ENCODE measurements around the gene ARHGDIB.

The ARHGDIB gene

DNA sequence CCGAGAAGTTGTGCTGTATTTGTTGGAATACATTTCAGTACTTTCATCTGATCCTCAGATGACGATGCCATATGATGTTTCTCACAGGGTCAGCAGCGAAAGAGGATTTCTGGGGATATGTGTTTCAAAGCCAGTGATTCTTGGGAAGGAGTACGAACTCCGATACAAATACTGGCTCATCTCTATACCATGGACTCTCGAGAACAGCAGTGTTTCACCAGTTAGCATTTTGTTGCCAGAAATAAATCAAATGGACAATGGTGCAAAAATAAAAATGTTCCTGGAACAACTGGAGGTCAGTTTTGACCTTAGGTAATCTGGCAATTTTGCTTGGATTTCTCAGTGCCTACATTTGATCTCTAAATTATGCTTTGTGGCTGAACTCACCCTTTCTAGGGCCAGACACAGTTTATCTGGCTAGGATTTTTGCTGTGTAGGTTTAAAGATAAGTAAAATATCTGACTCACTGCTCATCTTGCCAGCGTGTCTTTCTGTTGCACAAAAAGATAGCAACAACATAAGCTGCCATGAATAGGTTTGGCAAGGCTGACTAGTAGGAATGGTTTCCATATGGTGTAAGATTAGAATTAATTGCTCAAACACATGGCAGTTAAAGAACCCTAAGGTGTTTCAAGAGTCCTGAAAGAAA, 64.8 kb downstream of the ARHGDIB start:
- DNase-seq (ENCODE audit: low read depth in 2 of 2): peak; percentile 39 to 44

DNA sequence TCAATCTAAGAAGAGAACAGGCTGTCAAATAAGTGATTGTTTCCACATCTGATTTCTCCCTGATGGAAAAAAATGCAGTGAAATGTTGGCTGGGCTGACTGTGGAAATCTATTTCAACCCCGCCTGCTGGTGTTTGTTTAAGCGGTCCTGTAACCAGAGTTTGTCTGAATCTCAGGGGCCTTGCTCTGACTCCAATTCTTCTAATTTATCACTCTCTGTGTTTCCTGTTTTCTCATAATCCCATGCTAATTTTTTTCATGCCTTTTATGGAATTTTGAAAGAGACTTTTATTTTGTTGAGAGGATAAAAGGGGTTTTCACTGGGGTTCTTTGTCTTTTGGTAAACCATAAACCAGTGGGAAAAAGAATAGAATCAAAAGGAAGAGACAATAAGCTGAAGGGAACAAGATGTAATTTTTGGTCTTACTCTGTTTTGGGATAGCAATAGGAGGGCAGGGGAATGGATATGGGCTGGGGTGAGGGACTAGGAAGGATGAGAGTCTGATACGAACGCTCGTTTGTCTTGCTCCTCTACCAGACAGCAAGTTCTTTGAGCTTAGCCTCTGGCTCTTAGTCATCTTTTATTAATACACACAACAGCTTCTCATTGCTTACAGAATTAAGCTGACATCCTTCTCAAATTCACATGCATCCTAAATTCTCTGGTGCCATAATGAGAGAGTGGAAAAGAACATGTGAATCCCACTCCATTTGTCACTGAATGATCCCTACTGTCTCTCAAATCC, 67.7 kb downstream of the ARHGDIB start:
- no peak for DNase-seq (ENCODE audit: low read depth in 2 of 2)

DNA sequence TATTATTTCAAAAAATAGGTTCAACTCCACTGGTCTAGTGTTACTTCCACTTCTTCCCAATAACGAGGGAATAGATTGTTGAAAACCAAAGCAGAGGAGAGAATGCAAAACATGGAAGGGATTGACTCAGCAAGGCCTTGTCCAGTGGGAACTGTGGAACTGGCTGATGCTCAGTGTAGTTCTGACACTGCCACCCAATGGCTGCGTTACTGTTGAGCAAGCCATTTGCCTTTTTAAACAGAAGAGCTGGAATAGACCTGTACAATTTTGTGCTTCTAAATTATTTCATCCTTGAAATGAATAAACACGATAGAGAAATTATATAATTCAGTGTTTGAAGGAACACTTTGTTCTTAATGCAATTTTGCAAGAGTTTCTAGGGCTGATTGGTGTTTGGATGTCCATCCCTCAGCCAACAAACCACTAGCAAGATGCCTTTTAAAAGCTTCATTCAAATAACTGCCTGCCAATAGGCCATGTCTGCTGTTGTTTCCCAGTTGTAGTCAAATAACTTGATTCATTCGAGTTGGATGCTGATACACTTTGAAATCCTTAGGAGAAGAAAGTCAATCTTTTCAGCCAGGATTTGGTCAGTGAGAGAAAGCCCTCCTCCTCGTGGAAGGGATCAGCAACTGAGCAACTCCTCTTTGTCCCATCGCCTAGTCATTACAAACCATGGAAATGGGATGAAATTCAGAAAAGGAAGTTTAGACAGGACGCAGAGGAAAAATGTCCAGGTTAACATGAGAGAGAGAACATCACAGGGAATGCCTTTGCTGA, 68.5 kb downstream of the ARHGDIB start:
- DNase-seq (ENCODE audit: low read depth in 2 of 2): no peak

Measured in fibroblast of skin of left biceps (primary cell).